Chondrocyte (in vitro differentiated cells): ENCODE measurements around the gene ARHGEF19. TPM values are rescaled to one million over a fixed set of nuclear protein-coding genes. Genes with fewer than 3 reads are reported as not detected.

Experiments used
- DNase-seq: peaks from one replicate; pipeline ENCODE4 v3.0.0; 2021; ENCODE audit warnings: mixed read lengths, low spot score
- H3K27ac Mint-ChIP-seq: one replicate; pipeline ENCODE4 v1.8.0; 2021; ENCODE audit warnings: mild to moderate bottlenecking, moderate library complexity, mixed read lengths; ENCODE audit not compliant: unreplicated experiment
- H3K27me3 Mint-ChIP-seq: 2 replicates; pipeline ENCODE4 v1.8.0; 2021; ENCODE audit warnings: low read depth, mixed read lengths
- H3K36me3 Mint-ChIP-seq: 2 replicates; pipeline ENCODE4 v1.8.0; 2021; ENCODE audit warnings: low read depth, mixed read lengths
- H3K4me1 Mint-ChIP-seq: 2 replicates; pipeline ENCODE4 v1.8.0; 2021; ENCODE audit warnings: low read depth, mild to moderate bottlenecking, mixed read lengths
- H3K4me3 Mint-ChIP-seq: one replicate; pipeline ENCODE4 v1.8.0; 2021; ENCODE audit warnings: mild to moderate bottlenecking, moderate library complexity, mixed read lengths; ENCODE audit not compliant: unreplicated experiment
- H3K9me3 Mint-ChIP-seq: 2 replicates; pipeline ENCODE4 v1.8.0; 2021; ENCODE audit warnings: low read depth, mixed read lengths
- CTCF ChIP-seq: fragments of 200-600 bp; sonication (generic); IDR thresholded peaks from 2 replicates; pipeline ENCODE4 v1.5.0; 2021; ENCODE audit warnings: antibody characterized with exemption, mild to moderate bottlenecking, moderate library complexity
- total RNA-seq: library from RNA; stranded (reverse); gene quantifications from 3 replicates; pipeline ENCODE4 v1.2.1, GENCODE V29; 2021

The ARHGEF19 gene
- total RNA-seq, 1 donor from 2014 or later = 16.1 TPM

GRCh38 chr1:16151995-16152384 lies 60.5 kb downstream of the ARHGEF19 start:
- TF ChIP-seq CTCF = no peak
- H3K4me1 Mint-ChIP-seq = peaks cover 71% of the 10 kb centered on the region
- H3K9me3 Mint-ChIP-seq = no peaks in the 10 kb centered on the region
- H3K27me3 Mint-ChIP-seq = no peaks in the 10 kb centered on the region
- H3K36me3 Mint-ChIP-seq = peaks cover 16% of the 10 kb centered on the region
- DNase-seq = no peak
- H3K27ac Mint-ChIP-seq = peak overlapping the region; percentile 96
- peak overlapping the region; percentile 57 for H3K4me3 Mint-ChIP-seq

- DNase-seq = no peak
- Mint-ChIP-seq H3K27ac (peak overlapping the region; percentile 96), H3K27me3 (no peaks in the 10 kb centered on the region), H3K36me3 (peaks cover 16% of the 10 kb centered on the region), H3K9me3 (no peaks in the 10 kb centered on the region), H3K4me1 (peaks cover 71% of the 10 kb centered on the region), H3K4me3 (peak overlapping the region; percentile 36)
- TF ChIP-seq CTCF = peak; percentile 60
Observed at GRCh38 chr1:16151196-16151994, 61.1 kb downstream of the ARHGEF19 start.

GRCh38 chr1:16150508-16150907 lies 61.9 kb downstream of the ARHGEF19 start:
- H3K27ac Mint-ChIP-seq = peak overlapping the region; percentile 96
- H3K36me3 Mint-ChIP-seq = peaks cover 16% of the 10 kb centered on the region
- no peak for DNase-seq
- H3K4me1 Mint-ChIP-seq = peaks cover 74% of the 10 kb centered on the region
- no peaks in the 10 kb centered on the region for H3K9me3 Mint-ChIP-seq
- H3K4me3 Mint-ChIP-seq = peak overlapping the region; percentile 16
- no peaks in the 10 kb centered on the region for H3K27me3 Mint-ChIP-seq
- TF ChIP-seq CTCF = no peak

- peaks cover 79% of the 10 kb centered on the region for H3K4me1 Mint-ChIP-seq
- no peak for DNase-seq
- H3K27ac Mint-ChIP-seq = no peak overlapping the region
- peaks cover 16% of the 10 kb centered on the region for H3K36me3 Mint-ChIP-seq
- no peak overlapping the region for H3K4me3 Mint-ChIP-seq
- no peak for TF ChIP-seq CTCF
- H3K27me3 Mint-ChIP-seq = no peaks in the 10 kb centered on the region
- H3K9me3 Mint-ChIP-seq = no peaks in the 10 kb centered on the region
Observed at GRCh38 chr1:16149702-16150488, 62.6 kb downstream of the ARHGEF19 start.

- Mint-ChIP-seq H3K9me3 (no peaks in the 10 kb centered on the region), H3K36me3 (peaks cover 16% of the 10 kb centered on the region), H3K4me3 (no peak overlapping the region), H3K4me1 (peaks cover 86% of the 10 kb centered on the region), H3K27me3 (no peaks in the 10 kb centered on the region), H3K27ac (no peak overlapping the region)
- no peak for TF ChIP-seq CTCF
- no peak for DNase-seq
Observed at GRCh38 chr1:16149146-16149545, 63.3 kb downstream of the ARHGEF19 start.
